H1 (cell line): Measurements from ENCODE around the gene ATF3. TPM values are rescaled to one million over a fixed set of nuclear protein-coding genes. Genes with fewer than 3 reads are reported as not detected.

Source experiments
- EP300 ChIP-seq, 2 experiments: IDR thresholded peaks; 1 replicate in 1 of 2; 2 replicates in 1 of 2; pipeline ENCODE4 v1.6.1; 2011 to 2012; ENCODE audit warnings: low read depth in 2 of 2, low read length in 2 of 2, mild to moderate bottlenecking in 2 of 2, borderline replicate concordance in 1 of 2, inconsistent platforms in 1 of 2, moderate library complexity in 1 of 2
- RNF2 ChIP-seq: fragments of 200-900, 300-1000 bp; sonication (generic); IDR thresholded peaks from 2 replicates; pipeline ENCODE4 v1.7.1; 2016; ENCODE audit warnings: borderline replicate concordance, low read depth, mild to moderate bottlenecking, antibody characterized with exemption, low read length; ENCODE audit not compliant: poor library complexity, severe bottlenecking; ENCODE audit errors: missing control alignments
- TCF12 ChIP-seq: IDR thresholded peaks from 2 replicates; pipeline ENCODE4 v1.6.1; 2011; ENCODE audit warnings: low read depth, mild to moderate bottlenecking, low read length
- polyA plus RNA-seq, 7 experiments: library from polyadenylated mRNA; depleted of rRNA in 3 of 7; stranded (reverse) in 5 of 7; unstranded in 2 of 7; fragments of >200 nt in 5 of 7; fragments of 200-250 nt in 2 of 7; gene quantifications; 1 replicate in 5 of 7; 2 replicates in 1 of 7; 4 replicates in 1 of 7; pipeline versions ENCODE4 v1.2.1 to v1.2.3, GENCODE V29; 2011 to 2013; ENCODE audit warnings: missing spikeins in 2 of 7, mixed read lengths in 2 of 7
- total RNA-seq: library from RNA; stranded (reverse); fragmentation: NEBNext Ultra II Directional; extraction: Animal tissue kit (Norgen Biotek cat#: 25700); gene quantifications from 2 replicates; pipeline ENCODE4 v1.2.1, GENCODE V29; 2021

The ATF3 gene
- total and polyA plus RNA-seq, 2 of the 8 experiments (the other 6 are each of a cell fraction or from before 2014, with no cell fraction given): 12.2 to 27.7 TPM

GRCh38 chr1:212587016-212587887 lies 21.3 kb upstream of the ATF3 start (continued):
- TF ChIP-seq TCF12 (no peak), EP300 (IDR thresholded peaks at IDR 0.05; ENCODE audit: borderline replicate concordance in 1 of 2, low read depth in 2 of 2, low read length in 2 of 2) (no peak), RNF2 (no peak)
